Measurements from ENCODE around the gene ASS1. TPM values are rescaled to one million over a fixed set of nuclear protein-coding genes. Genes with fewer than 3 reads are reported as not detected.

ASS1 gene
- total and polyA plus RNA-seq, 3 donors from 2014 or later = 68.5 to 153 (median 90.2) TPM

GRCh38 chr9:130459941-130460669, 15.3 kb downstream of the ASS1 start:
- no peak for DNase-seq
- H3K27ac ChIP-seq = peak overlapping the region in 1 of 2 donors; percentile 59
- H3K4me3 ChIP-seq = no peak overlapping the region
- WGBS, 2 donors = 69 to 78% methylated on average over 6 to 11 of the region's 11 CpGs
- H3K36me3 ChIP-seq (ENCODE audit: low read depth, missing control alignments) = no peaks in the 10 kb centered on the region
- intact Hi-C loops (cut with DNase I; ENCODE audit: low total_unique reads) = loop anchor here (2.0 kb wide), 1 partner anchor 223 kb away; no protein-coding TSS in a partner anchor
- H3K9me3 ChIP-seq = no peaks in the 10 kb centered on the region
- no peaks in the 10 kb centered on the region for H3K27me3 ChIP-seq
- H3K4me1 ChIP-seq = no peaks in the 10 kb centered on the region
- TF ChIP-seq CTCF (IDR thresholded peaks at IDR 0.05) (no peak), POLR2A (IDR thresholded peaks at IDR 0.05) (no peak)

GRCh38 chr9:130461218-130461630, 16.5 kb downstream of the ASS1 start:
- TF ChIP-seq CTCF (IDR thresholded peaks at IDR 0.05) (peak; percentile 89 to 95 (median 90)), POLR2A (IDR thresholded peaks at IDR 0.05) (no peak)
- whole genome bisulfite sequencing, 2 donors = 9 to 39% methylated on average over 9 to 22 of the region's 22 CpGs
- Histone ChIP-seq H3K4me1 (no peaks in the 10 kb centered on the region), H3K27ac (no peak overlapping the region), H3K27me3 (no peaks in the 10 kb centered on the region), H3K36me3 (ENCODE audit: low read depth, missing control alignments) (no peaks in the 10 kb centered on the region), H3K4me3 (no peak overlapping the region), H3K9me3 (no peaks in the 10 kb centered on the region)
- intact Hi-C loops (cut with DNase I; ENCODE audit: low total_unique reads) = loop anchor here (2.0 kb wide), 1 partner anchor 222 kb away; no protein-coding TSS in a partner anchor
- peak; percentile 74 for DNase-seq

- Histone ChIP-seq H3K9me3 (no peaks in the 10 kb centered on the region), H3K4me1 (no peaks in the 10 kb centered on the region), H3K36me3 (ENCODE audit: low read depth, missing control alignments) (no peaks in the 10 kb centered on the region), H3K27me3 (no peaks in the 10 kb centered on the region), H3K27ac (no peak overlapping the region), H3K4me3 (no peak overlapping the region)
- 68 to 72% methylated on average over 9 to 11 of the region's 11 CpGs for WGBS, 2 donors
- no peak for TF ChIP-seq POLR2A (IDR thresholded peaks at IDR 0.05)
- no peak for TF ChIP-seq CTCF (IDR thresholded peaks at IDR 0.05)
- intact Hi-C loops (cut with DNase I; ENCODE audit: low total_unique reads) = loop anchor here (2.0 kb wide), 1 partner anchor 221 kb away; no protein-coding TSS in a partner anchor
- DNase-seq = no peak
These were observed 17.0 kb downstream of the ASS1 start for GRCh38 chr9:130461731-130462130.

- no peaks in the 10 kb centered on the region for H3K9me3 ChIP-seq
- no peaks in the 10 kb centered on the region for H3K36me3 ChIP-seq (ENCODE audit: low read depth, missing control alignments)
- no peak overlapping the region for H3K4me3 ChIP-seq
- TF ChIP-seq POLR2A (IDR thresholded peaks at IDR 0.05) = no peak
- TF ChIP-seq CTCF (IDR thresholded peaks at IDR 0.05) = no peak
- no peaks in the 10 kb centered on the region for H3K4me1 ChIP-seq
- DNase-seq = no peak
- 91 to 95% methylated on average over 26 to 27 of the region's 27 CpGs for WGBS, 2 donors
- H3K27ac ChIP-seq = no peak overlapping the region
- intact Hi-C loops (cut with DNase I; ENCODE audit: low total_unique reads) = no loop called here
- no peaks in the 10 kb centered on the region for H3K27me3 ChIP-seq
These were observed 18.2 kb downstream of the ASS1 start for GRCh38 chr9:130462685-130463540.

All from testis (tissue), 3 donors.